H54 (cell line): ENCODE results near the gene TMED8.
"Not testable (repeated sequence)": the region's sequence is repeated elsewhere in the genome, so short reads cannot be mapped to it uniquely, and the experiment has no call there.

Source experiments
- DNase-seq: peaks from one replicate; pipeline ENCODE4 v3.0.0; 2011; ENCODE audit warnings: low spot score, mixed read lengths; ENCODE audit not compliant: insufficient read length
- FAIRE-seq: peaks from 3 replicates; lab custom pipeline; 2011; peaks lifted over from hg19 to GRCh38; lab: Jason Lieb, UNC
- POLR2A ChIP-seq: IDR thresholded peaks from 2 replicates; pipeline ENCODE4 v1.6.1; 2011; ENCODE audit warnings: low read depth, mild to moderate bottlenecking, low read length

The TMED8 gene

GRCh38 chr14:77344377-77344996 is 32.4 kb downstream of the TMED8 start:
- DNase-seq (no peak), FAIRE-seq (no peak)
- no peak for TF ChIP-seq POLR2A

GRCh38 chr14:77343662-77344061 is 33.2 kb downstream of the TMED8 start:
- TF ChIP-seq POLR2A, result no peak
- no peak for FAIRE-seq
- no peak for DNase-seq

GRCh38 chr14:77342726-77343397 is 34.0 kb downstream of the TMED8 start:
- DNase-seq, result no peak
- FAIRE-seq, result no peak
- TF ChIP-seq POLR2A, result no peak

GRCh38 chr14:77340389-77340788 is 36.5 kb downstream of the TMED8 start:
- DNase-seq, result no peak
- TF ChIP-seq POLR2A, result no peak

GRCh38 chr14:77339407-77339806 is 37.5 kb downstream of the TMED8 start:
- no peak for TF ChIP-seq POLR2A
- FAIRE-seq, result no peak

More at GRCh38 chr14:77340389-77340788, 36.5 kb downstream of the TMED8 start:
- no peak for FAIRE-seq

GRCh38 chr14:77338302-77338701 is 38.6 kb downstream of the TMED8 start:
- no peak for FAIRE-seq
- DNase-seq, result no peak
- TF ChIP-seq POLR2A, result no peak

More at GRCh38 chr14:77339407-77339806, 37.5 kb downstream of the TMED8 start:
- DNase-seq, result no peak

GRCh38 chr14:77337880-77338279 is 39.0 kb downstream of the TMED8 start:
- no peak for FAIRE-seq
- TF ChIP-seq POLR2A, result no peak
- DNase-seq, result no peak

GRCh38 chr14:77337255-77337654 is 39.6 kb downstream of the TMED8 start:
- DNase-seq, FAIRE-seq: not testable (repeated sequence)

- DNase-seq (no peak), FAIRE-seq (no peak)
- no peak for TF ChIP-seq POLR2A
These were observed 41.3 kb downstream of the TMED8 start for GRCh38 chr14:77335576-77335975.

GRCh38 chr14:77329872-77330271 is 47.0 kb downstream of the TMED8 start:
- no peak for TF ChIP-seq POLR2A
- FAIRE-seq (no peak), DNase-seq (no peak)

GRCh38 chr14:77327111-77327510 is 49.8 kb downstream of the TMED8 start:
- no peak for TF ChIP-seq POLR2A
- no peak for FAIRE-seq
- no peak for DNase-seq

GRCh38 chr14:77325746-77326094 is 51.2 kb downstream of the TMED8 start:
- DNase-seq (no peak), FAIRE-seq (no peak)
- no peak for TF ChIP-seq POLR2A

GRCh38 chr14:77324816-77325745 is 51.8 kb downstream of the TMED8 start:
- DNase-seq (no peak), FAIRE-seq (no peak)
- TF ChIP-seq POLR2A, result no peak

- TF ChIP-seq POLR2A, result no peak
- FAIRE-seq (no peak), DNase-seq (no peak)
These were observed 52.6 kb downstream of the TMED8 start for GRCh38 chr14:77324289-77324688.
